HG03103 (cell line): ENCODE measurements around the gene EML2.
"Not testable (repeated sequence)": the region's sequence is repeated elsewhere in the genome, so short reads cannot be mapped to it uniquely, and the experiment has no call there.

ENCODE experiments used
- ATAC-seq: cut with Tn5 transposase; IDR thresholded peaks from one replicate; pipeline ENCODE4 v1.9.1; 2021; ENCODE audit warnings: low read depth; ENCODE audit not compliant: unreplicated experiment

Gene EML2

GRCh38 chr19:45655073-45655472 is 15.9 kb upstream of the EML2 start:
- no peak for ATAC-seq

GRCh38 chr19:45653634-45654033 is 14.4 kb upstream of the EML2 start:
- no peak for ATAC-seq

- ATAC-seq: no peak
These were observed 11.5 kb upstream of the EML2 start for GRCh38 chr19:45650722-45651121.

GRCh38 chr19:45646345-45646698 is 7.1 kb upstream of the EML2 start:
- ATAC-seq: no peak

- ATAC-seq: no peak
These were observed 6.6 kb upstream of the EML2 start for GRCh38 chr19:45645631-45646344.

GRCh38 chr19:45645068-45645630 is 6.0 kb upstream of the EML2 start:
- ATAC-seq: no peak

- ATAC-seq: no peak
These were observed 5.0 kb upstream of the EML2 start for GRCh38 chr19:45643927-45644771.

- ATAC-seq: no peak
These were observed 4.1 kb upstream of the EML2 start for GRCh38 chr19:45643024-45643926.

GRCh38 chr19:45641274-45642105 is 2.3 kb upstream of the EML2 start:
- ATAC-seq: peak; percentile 29

GRCh38 chr19:45640849-45641273 is 1.7 kb upstream of the EML2 start:
- ATAC-seq: no peak

- no peak for ATAC-seq
These were observed 1.1 kb downstream of the EML2 start for GRCh38 chr19:45637890-45638667.

- ATAC-seq: no peak
These were observed 2.3 kb downstream of the EML2 start for GRCh38 chr19:45636902-45637301.

- ATAC-seq: no peak
These were observed 2.9 kb downstream of the EML2 start for GRCh38 chr19:45636275-45636674.

GRCh38 chr19:45632468-45633196 is 6.6 kb downstream of the EML2 start:
- ATAC-seq: no peak

GRCh38 chr19:45630463-45630862 is 8.7 kb downstream of the EML2 start:
- ATAC-seq: no peak

GRCh38 chr19:45629704-45630103 is 9.5 kb downstream of the EML2 start:
- no peak for ATAC-seq

GRCh38 chr19:45628219-45628618 is 11.0 kb downstream of the EML2 start:
- not testable (repeated sequence) for ATAC-seq

- ATAC-seq: no peak
These were observed 15.2 kb downstream of the EML2 start for GRCh38 chr19:45623984-45624383.
